Transverse colon (tissue), 4 donors: ENCODE results near the gene FGFR2. TPM values are rescaled to one million over a fixed set of nuclear protein-coding genes. Genes with fewer than 3 reads are reported as not detected.

Experiments
- DNase-seq: peaks from one replicate; pipeline ENCODE4 v3.0.0-alpha.2; 2019
- H3K27ac ChIP-seq, 4 donors: fragments of 200-600 bp; sonication (generic); 2 replicates each; pipeline ENCODE4 v1.5.1; 2016 to 2018; ENCODE audit warnings: inconsistent platforms in 4 of 4
- H3K27me3 ChIP-seq: fragments of 200-600 bp; sonication (generic); 2 replicates; pipeline ENCODE4 v1.5.1; 2017; ENCODE audit warnings: inconsistent platforms
- H3K36me3 ChIP-seq, 4 donors: fragments of 200-600 bp; sonication (generic); 2 replicates each; pipeline ENCODE4 v1.5.1; 2017 to 2019; ENCODE audit warnings: inconsistent platforms in 4 of 4
- H3K4me1 ChIP-seq, 4 donors: fragments of 200-600 bp; sonication (generic); 2 replicates each; pipeline ENCODE4 v1.5.1; 2017 to 2020; ENCODE audit warnings: inconsistent platforms in 4 of 4
- H3K4me3 ChIP-seq, 4 donors: fragments of 200-600 bp; sonication (generic); 1 replicate in 1 of 4; 2 replicates in 3 of 4; pipeline versions ENCODE4 v1.5.1 to v1.6.1; 2017 to 2019; ENCODE audit warnings: inconsistent platforms in 4 of 4
- H3K9me3 ChIP-seq, 2 donors: fragments of 200-600 bp; sonication (generic); 2 replicates each; pipeline ENCODE4 v1.5.1; 2017 to 2019; ENCODE audit warnings: inconsistent platforms in 2 of 2
- CTCF ChIP-seq, 5 experiments: fragments of 200-600 bp in 3 of 5; fragments of 450-650 bp in 2 of 5; sonication (generic) in 3 of 5; IDR thresholded peaks; 1 replicate in 2 of 5; 2 replicates in 3 of 5; pipeline ENCODE4 v1.5.1; 2016 to 2017; ENCODE audit warnings: antibody characterized with exemption in 5 of 5, inconsistent platforms in 3 of 5, mild to moderate bottlenecking in 2 of 5, moderate library complexity in 1 of 5
- EP300 ChIP-seq: sonication (generic); formaldehyde crosslinking; IDR thresholded peaks from one replicate; pipeline ENCODE4 v1.6.1; 2017; ENCODE audit warnings: antibody characterized with exemption, low read depth
- POLR2A ChIP-seq: fragments of 450-650 bp; IDR thresholded peaks from one replicate; pipeline ENCODE4 v1.6.1; 2016; ENCODE audit warnings: antibody characterized with exemption, mild to moderate bottlenecking, moderate library complexity
- POLR2AphosphoS5 ChIP-seq, 3 donors: sonication (generic); formaldehyde crosslinking; IDR thresholded peaks; one replicate each; pipeline ENCODE4 v1.6.1; 2016; ENCODE audit warnings: antibody characterized with exemption in 3 of 3
- WGBS, 2 donors: methylation state at CpG; one replicate each; pipeline ENCODE4 v1.1.5; 2018; ENCODE audit warnings: low coverage in 1 of 2; 5-methylcytosine and 5-hydroxymethylcytosine counted together
- in situ Hi-C, 4 donors: fragments of 200-750 bp; cut with MboI; loops; one replicate each; pipeline versions ENCODE4 v1.15.0 to v1.15.1; 2017; ENCODE audit warnings: low sequenced_read_pairs in 3 of 4, low pct_ligation_motif_present in 1 of 4, low pct_unique_long_range_greater_than_20kb in 1 of 4
- intact Hi-C: fragments of 100-400 bp; cut with DNase I; formaldehyde crosslinking; loops from one replicate; pipeline ENCODE4 v1.15.1; 2023; ENCODE audit warnings: low total_unique reads
- total RNA-seq, 4 donors: library from RNA; depleted of rRNA; stranded (reverse); fragments of >200 nt; gene quantifications; one replicate each; pipeline ENCODE4 v1.1.0, GENCODE V29; 2016

FGFR2 gene
- total RNA-seq, 4 donors from 2014 or later: 30.3 to 114 (median 87.9) TPM

DNA sequence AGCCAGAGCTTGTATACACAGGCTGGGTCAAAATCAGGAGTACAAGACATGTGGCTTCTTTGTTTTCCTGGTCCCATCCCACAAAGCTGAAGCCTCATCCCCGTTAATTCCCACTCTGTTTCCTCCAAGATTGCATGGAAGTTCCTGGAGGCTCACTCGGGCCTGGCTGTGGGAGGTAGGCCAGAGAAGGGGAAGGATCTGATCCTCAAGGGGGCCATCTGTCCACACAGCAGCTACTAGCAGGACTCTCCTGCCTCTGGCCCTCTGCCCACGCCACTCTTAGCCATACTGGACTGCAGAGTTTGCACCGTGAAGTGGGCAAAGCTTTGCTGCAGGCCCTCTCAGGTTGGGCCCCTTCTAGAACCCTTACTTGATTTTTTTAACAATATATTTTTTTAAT lies 160.6 kb downstream of the FGFR2 start:
- peak; percentile 25 for DNase-seq
- WGBS, 2 donors: 64% methylated on average over 4 of the region's 4 CpGs; no CpG with 5 or more reads in 1 of the 2 donors
- H3K4me1 ChIP-seq: peaks cover 0 to 12% (median 7%) of the 10 kb centered on the region in 4 donors
- H3K9me3 ChIP-seq: no peaks in the 10 kb centered on the region
- no peaks in the 10 kb centered on the region for H3K36me3 ChIP-seq
- H3K27me3 ChIP-seq: no peaks in the 10 kb centered on the region
- TF ChIP-seq EP300: no peak
- no peak for TF ChIP-seq POLR2AphosphoS5 (IDR thresholded peaks at IDR 0.05)
- no peak for TF ChIP-seq CTCF (IDR thresholded peaks at IDR 0.05)
- no peak for TF ChIP-seq POLR2A
- intact Hi-C loops: no loop called here
- in situ Hi-C loops: no loop called here
- H3K27ac ChIP-seq: peak overlapping the region in 2 of 4 donors; percentile 40 to 74
- no peak overlapping the region for H3K4me3 ChIP-seq

DNA sequence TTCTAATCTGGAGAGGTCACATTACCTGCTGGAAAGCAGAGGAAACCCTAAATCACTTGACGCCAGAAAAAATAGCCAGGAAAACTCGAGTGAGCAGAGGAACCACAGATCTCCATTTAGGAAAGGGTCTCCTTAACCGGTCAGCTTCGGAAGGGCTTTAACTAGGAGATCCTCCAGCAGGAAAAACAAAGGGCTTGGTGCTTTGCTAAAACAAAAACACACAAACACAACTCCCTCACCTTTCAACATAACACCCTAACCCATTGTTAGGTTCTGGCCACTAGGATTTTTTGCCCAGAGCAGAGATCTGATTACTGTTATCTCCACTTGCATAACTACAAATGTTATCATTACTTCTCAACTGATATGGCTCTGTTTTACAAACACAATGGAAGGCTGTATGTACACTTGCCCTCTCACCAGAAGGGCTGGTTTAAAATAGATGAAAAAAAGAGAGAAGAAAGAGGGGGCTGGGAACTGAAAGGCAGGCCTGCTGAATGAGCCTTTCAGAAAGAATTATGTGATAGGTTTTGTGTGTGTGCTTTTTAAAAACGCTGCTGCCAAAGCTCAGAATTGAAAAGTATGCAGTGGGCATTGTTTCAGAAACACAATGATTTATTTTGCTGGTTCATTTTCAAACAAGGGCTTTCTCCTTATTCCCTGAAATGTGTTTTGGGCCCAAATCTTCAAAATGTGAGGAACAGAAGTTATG lies 161.5 kb downstream of the FGFR2 start:
- peak overlapping the region in 3 of 4 donors; percentile 40 to 74 (median 45) for H3K27ac ChIP-seq
- no peaks in the 10 kb centered on the region for H3K27me3 ChIP-seq
- in situ Hi-C loops: no loop called here
- WGBS, 2 donors: 65 to 68% methylated on average over 2 to 5 of the region's 5 CpGs
- peaks cover 0 to 12% (median 7%) of the 10 kb centered on the region in 4 donors for H3K4me1 ChIP-seq
- H3K36me3 ChIP-seq: no peaks in the 10 kb centered on the region
- intact Hi-C loops: no loop called here
- TF ChIP-seq POLR2AphosphoS5 (IDR thresholded peaks at IDR 0.05): no peak
- TF ChIP-seq POLR2A: no peak
- TF ChIP-seq EP300: no peak
- no peak for TF ChIP-seq CTCF (IDR thresholded peaks at IDR 0.05)
- DNase-seq: no peak
- H3K9me3 ChIP-seq: no peaks in the 10 kb centered on the region
- H3K4me3 ChIP-seq: no peak overlapping the region

DNA sequence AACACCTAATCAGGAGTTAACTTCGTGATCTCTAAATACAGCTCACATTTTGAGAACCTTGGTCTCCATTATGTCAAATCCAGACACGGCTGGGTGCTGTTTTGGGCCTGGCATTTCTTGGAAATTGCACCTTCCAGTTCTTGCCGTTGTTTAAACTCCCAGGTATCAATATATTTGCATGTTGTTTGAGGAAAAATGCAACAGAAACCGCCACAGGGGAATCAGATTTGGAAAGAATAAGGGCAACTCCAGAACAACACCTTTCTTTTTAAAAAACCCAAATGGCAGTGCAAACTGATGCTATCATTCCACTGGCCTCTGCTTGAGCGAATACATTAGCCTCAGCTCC lies 162.0 kb downstream of the FGFR2 start:
- Histone ChIP-seq H3K27ac (peak overlapping the region in 3 of 4 donors; percentile 40 to 74 (median 45)), H3K36me3 (no peaks in the 10 kb centered on the region), H3K27me3 (no peaks in the 10 kb centered on the region), H3K9me3 (no peaks in the 10 kb centered on the region), H3K4me1 (peaks cover 0 to 12% (median 7%) of the 10 kb centered on the region in 4 donors), H3K4me3 (no peak overlapping the region)
- DNase-seq: no peak
- TF ChIP-seq CTCF (IDR thresholded peaks at IDR 0.05): no peak
- intact Hi-C loops (no loop called here), in situ Hi-C loops (no loop called here)
- WGBS, 2 donors: 66 to 81% methylated on average over 5 of the region's 5 CpGs

- no peak overlapping the region for H3K4me3 ChIP-seq
- H3K36me3 ChIP-seq: no peaks in the 10 kb centered on the region
- peak overlapping the region in 1 of 4 donors; percentile 74 for H3K27ac ChIP-seq
- WGBS, 2 donors: 80 to 83% methylated on average over 9 of the region's 9 CpGs
- in situ Hi-C loops (no loop called here), intact Hi-C loops (no loop called here)
- peaks cover 0 to 12% (median 7%) of the 10 kb centered on the region in 4 donors for H3K4me1 ChIP-seq
- H3K9me3 ChIP-seq: no peaks in the 10 kb centered on the region
- no peak for DNase-seq
- no peaks in the 10 kb centered on the region for H3K27me3 ChIP-seq
- TF ChIP-seq POLR2AphosphoS5 (IDR thresholded peaks at IDR 0.05) (no peak), EP300 (no peak), POLR2A (no peak), CTCF (IDR thresholded peaks at IDR 0.05) (no peak)
These were observed 163.0 kb downstream of the FGFR2 start for GRCh38 chr10:121435099-121435875.
